ENCODE measurements around the gene ITGAL. TPM values are rescaled to one million over a fixed set of nuclear protein-coding genes. Genes with fewer than 3 reads are reported as not detected.

Gene ITGAL
- total RNA-seq, 4 donors from 2014 or later, result 1.3 to 16.5 (median 4.1) TPM

GRCh38 chr16:30565526-30565925 lies 93.0 kb downstream of the ITGAL start:
- no peak for TF ChIP-seq CTCF (IDR thresholded peaks at IDR 0.05; ENCODE audit: low read depth)

- no peak for TF ChIP-seq CTCF (IDR thresholded peaks at IDR 0.05; ENCODE audit: low read depth)
These were observed 93.4 kb downstream of the ITGAL start for GRCh38 chr16:30565984-30566383.

GRCh38 chr16:30566531-30566930 lies 94.0 kb downstream of the ITGAL start:
- TF ChIP-seq CTCF (IDR thresholded peaks at IDR 0.05; ENCODE audit: low read depth), result no peak

- TF ChIP-seq CTCF (IDR thresholded peaks at IDR 0.05; ENCODE audit: low read depth), result no peak
These were observed 94.8 kb downstream of the ITGAL start for GRCh38 chr16:30567160-30567990.

- no peak for TF ChIP-seq CTCF (IDR thresholded peaks at IDR 0.05; ENCODE audit: low read depth)
These were observed 95.6 kb downstream of the ITGAL start for GRCh38 chr16:30567991-30568638.

- TF ChIP-seq CTCF (IDR thresholded peaks at IDR 0.05; ENCODE audit: low read depth), result no peak
These were observed 96.7 kb downstream of the ITGAL start for GRCh38 chr16:30569281-30569680.

All from subcutaneous adipose tissue (tissue), 4 donors.